GM21390 (cell line): ENCODE data around the gene ORM2.

ENCODE experiments used
- ATAC-seq: cut with Tn5 transposase; IDR thresholded peaks from one replicate; pipeline ENCODE4 v1.9.1; 2021; ENCODE audit not compliant: unreplicated experiment

ORM2 gene

DNA sequence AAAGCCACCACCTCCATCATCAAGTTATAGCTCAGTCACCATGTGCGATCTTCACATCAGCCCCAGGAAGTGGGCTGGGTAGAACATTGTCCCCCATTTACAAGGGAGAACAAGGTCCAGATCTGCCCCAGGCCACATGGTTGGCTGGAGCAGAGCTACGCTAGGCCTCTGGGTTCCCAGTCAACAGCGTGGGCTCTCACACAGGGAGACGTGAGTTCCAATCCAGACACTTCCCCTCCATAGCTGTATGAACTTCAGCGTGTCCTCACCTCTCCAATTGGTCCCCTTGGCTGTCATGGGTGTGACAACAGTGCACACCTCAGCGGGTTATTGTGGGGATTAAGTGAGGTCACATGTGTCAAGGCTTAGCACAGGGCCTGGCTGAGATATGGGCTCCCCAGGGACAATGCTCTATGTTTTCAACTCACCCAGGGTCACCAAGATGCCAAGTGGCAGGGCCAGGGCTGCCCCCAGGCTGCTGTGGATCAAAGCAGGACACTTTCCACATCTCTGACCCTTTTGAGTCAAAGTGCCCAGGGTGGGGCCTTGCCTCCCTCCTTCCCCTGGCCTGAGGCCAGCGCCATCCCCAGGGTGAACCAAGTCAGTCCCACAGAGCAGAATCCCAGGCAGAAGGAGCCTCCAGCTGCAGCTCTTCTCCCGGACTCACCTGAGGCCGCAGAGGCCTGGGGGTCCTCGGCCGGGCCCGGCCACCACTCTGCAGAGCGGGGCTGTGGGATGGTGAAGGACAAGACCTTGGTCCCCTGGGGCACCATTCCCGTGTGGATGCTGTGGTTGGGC, 38.3 kb downstream of the ORM2 start:
- ATAC-seq, result no peak

DNA sequence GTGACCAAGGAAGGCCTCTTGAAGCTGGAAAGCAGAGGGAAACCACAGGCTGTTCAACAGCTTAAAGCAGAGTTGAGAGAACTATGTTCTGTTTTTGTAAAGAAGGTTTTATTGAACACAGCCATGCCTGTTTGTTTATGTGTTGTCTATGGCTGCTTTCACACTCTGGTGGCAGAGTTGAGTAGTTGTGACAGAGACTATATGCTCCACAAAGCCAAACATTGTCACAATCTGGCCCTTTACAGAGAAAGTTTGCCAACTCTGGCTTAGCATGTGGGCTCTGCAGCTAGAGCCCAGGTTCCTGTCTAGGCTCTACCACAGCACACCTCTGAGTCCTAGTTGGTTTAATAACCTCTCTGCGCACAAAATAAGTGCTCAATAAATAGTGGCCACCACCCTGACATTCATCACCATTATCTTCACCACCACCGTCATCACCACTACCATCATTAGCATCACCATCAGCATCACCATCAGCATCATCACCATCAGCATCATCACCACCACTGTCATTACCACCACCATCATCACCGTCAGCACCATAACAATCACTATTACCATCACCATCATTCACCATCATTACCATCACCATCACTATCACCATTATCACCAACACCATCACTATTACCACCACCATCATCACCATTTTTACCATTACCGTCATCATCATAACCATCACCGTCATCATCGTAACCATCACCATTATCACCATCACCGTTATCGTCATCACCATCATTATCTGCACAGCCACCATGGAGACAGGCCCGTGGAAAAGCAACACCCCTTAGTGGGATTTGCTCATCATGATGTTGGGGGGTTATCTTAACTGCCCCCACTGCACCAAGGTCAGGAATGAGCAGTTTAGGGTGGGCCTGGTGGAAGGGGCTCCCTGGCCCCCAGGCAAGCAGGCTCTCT, 39.8 kb downstream of the ORM2 start:
- no peak for ATAC-seq

- ATAC-seq, result no peak
Observed at GRCh38 chr9:114370251-114370967, 40.7 kb downstream of the ORM2 start.

DNA sequence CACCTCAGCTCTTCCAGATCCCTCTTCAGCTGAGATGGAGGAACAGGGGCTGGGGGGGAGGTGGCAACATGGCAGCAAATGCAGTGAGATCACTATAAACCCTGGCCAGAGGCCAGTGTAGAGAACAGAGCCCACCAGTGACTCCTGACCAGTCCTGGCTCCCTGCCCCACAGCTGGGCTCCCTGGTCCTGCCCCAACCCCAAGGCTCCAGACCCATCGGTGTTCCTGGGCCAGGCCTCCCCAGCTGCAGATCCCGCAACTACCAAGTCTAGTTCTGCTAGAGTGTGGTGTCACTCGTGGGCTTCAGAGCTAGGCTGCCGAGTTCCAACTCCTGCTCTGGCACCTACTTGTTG, 41.3 kb downstream of the ORM2 start:
- ATAC-seq, result no peak

DNA sequence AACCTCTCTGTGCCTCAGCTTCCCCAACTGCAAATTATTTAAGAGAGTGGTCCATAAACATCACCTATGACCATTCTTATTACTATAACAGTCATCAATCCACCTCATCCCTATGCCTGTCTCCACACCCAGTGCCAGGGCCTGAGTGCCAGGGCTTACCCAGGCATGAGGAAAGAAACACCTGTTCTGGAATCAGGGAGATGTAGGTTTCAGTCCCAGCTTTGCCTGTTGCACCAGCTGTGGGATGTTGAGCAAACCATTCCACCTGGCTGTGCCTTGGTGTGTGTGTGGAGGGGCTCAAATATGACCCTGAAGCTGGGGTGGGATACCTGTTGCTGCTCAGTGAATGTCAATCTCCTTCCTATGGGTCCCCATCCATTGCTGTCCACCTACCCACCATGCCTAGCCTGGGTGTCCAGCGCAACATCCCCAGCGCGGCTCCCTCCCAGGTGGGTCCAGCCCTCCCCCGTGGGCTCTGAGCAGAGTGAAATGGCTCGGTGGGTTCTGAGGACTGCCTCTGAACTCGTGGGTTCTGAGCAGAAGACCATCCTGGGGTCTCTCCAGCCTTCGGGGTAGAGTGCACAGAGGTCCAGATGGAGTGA, 41.8 kb downstream of the ORM2 start:
- no peak for ATAC-seq

DNA sequence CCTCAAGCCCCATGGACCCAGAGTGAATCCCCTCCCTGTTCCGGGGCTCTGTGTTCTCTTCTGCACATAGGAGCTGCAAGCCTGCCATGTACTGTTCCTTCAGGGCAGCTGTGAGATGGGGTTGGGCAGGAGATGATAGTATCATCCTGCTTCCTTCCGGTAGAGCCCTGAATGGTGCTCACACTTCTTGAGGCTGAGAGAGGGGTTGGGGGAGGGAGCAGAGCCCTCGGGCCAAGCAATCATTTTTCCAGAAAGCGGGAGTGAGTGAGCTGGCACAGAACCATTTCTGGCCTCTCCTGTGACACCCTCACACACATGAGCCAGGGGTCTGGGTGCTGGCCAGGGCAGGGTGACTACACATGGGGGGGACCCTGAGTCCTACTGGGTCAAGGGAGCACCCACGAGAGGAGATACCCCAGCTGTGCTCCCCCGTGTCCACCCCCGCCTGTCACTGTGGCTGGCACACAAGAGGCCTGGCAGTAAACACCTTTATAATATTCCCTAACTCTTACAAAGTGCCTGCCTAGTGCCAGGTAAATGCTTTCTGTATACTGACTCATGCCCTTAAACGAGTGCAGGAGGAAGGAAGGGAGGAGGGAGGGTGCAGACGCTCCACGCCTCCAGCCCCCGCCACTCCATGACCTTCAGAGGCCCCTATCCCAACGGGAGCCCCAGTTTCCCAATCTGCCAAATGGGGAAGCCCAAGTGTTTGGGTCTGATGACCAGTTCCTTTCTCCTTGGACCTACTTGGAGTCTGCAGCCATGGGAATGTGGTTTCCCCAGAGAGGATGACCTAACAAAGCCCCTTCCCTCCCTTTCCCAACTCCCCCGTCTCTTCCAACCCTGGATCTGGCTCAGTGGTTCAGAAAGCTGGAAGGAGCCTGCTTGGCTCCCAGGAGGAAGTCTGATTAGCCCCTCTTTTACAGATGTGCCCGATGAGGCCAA, 42.6 kb downstream of the ORM2 start:
- peak; percentile 35 for ATAC-seq

DNA sequence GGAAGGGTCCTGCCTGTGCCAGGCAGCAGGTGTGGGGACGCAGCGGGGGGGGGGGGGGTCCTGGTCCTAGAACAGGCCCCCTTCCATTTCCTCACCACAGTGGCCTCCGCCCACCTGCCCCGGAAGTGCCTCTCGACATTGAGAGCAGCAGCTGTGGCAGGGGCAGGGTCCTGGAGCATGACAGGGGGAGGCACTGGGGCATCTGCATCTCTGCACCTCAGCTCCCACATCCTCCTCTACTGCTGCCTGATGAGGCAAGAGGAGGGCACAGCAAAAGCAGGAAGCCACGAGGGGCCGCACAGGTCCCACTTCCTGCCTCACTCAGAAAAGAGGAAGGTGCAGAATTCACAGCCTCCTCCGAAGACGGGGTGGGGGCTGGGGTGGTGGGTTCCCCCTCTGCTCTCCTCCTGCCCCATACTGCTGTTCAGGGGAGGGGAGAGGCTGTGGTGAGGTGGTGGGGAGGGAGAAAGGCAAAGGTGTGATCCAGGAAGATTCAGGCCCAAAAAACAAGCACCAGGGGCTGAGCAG, 43.3 kb downstream of the ORM2 start:
- ATAC-seq, result peak; percentile 94

- ATAC-seq, result no peak
Observed at GRCh38 chr9:114373960-114374730, 44.5 kb downstream of the ORM2 start.

DNA sequence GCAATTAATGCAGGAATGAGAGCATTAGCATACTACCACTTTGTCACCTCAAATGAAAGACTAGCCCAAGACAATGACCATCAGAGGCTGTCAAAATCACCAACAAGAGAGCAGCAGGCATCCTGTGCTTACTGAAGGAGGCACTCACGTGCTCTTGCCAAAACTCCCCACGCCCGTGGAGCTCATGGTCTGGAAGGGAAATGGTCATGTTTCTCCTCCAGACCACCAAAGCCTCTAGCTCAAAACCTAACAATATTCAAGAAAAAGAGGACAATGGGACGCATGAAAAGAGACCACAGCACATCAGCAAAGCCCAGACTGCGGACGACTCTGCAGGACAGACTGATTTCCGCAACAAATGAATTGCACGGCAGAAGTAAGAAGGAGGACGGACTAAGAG, 45.3 kb downstream of the ORM2 start:
- no peak for ATAC-seq

- ATAC-seq, result no peak
Observed at GRCh38 chr9:114375386-114376175, 45.9 kb downstream of the ORM2 start.

GRCh38 chr9:114376586-114377445, 47.1 kb downstream of the ORM2 start:
- no peak for ATAC-seq

GRCh38 chr9:114378016-114378415, 48.3 kb downstream of the ORM2 start:
- ATAC-seq, result no peak

DNA sequence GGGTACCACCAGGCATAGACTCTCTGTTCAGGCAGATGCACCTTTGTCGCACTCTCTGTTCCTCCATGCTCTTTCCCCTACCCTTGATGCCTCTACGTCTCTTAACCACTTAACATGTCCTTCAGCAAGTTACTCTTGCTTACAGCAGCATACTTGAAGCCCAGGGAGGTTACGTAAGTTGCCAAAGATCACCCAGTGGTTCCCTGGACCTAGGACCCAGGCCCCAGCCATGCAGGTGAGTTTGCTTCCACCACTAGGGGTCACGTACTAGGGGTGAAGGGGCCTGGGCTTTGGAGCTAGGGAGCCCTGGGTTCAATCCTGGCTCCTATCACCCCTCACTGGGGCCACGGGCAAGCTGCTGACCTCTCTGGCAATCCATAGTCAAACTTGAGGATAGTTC, 49.2 kb downstream of the ORM2 start:
- no peak for ATAC-seq
